HepG2 (cell line): Measurements from ENCODE around the gene GREM2. TPM values are rescaled to one million over a fixed set of nuclear protein-coding genes. Genes with fewer than 3 reads are reported as not detected.

Source experiments
- ATAC-seq: fragments of 200-7000 bp; cut with Tn5 transposase; 3 replicates; pipeline ENCODE4 v1.9.1; 2020; ENCODE audit warnings: mild to moderate bottlenecking, moderate library complexity
- BruUV-seq: library from RNA; stranded (reverse); fragments of 400-500 nt; replicated peaks from 2 replicates; lab custom pipeline; 2021; lab: Mats Ljungman, UMichigan
- CTCF ChIA-PET: fragments of 300-600 bp; formaldehyde crosslinking; extraction: SDS; loops from one replicate; lab custom pipeline; 2021; ENCODE audit warnings: low total read pairs, inconsistent platforms, low intra/inter-chr PET ratio; lab: Yijun Ruan, JAX
- POLR2A ChIA-PET: fragments of 350-600 bp; sonication (Branson Sonifier 250); formaldehyde crosslinking; loops from one replicate; lab custom pipeline; 2020; ENCODE audit warnings: antibody characterized with exemption, inconsistent platforms; lab: Yijun Ruan, JAX
- DNase-seq: peaks from one replicate; pipeline ENCODE4 v3.0.0-alpha.2; 2015; ENCODE audit warnings: low spot score
- FAIRE-seq: peaks from 3 replicates; lab custom pipeline; 2011; peaks lifted over from hg19 to GRCh38; lab: Jason Lieb, UNC
- H2AFZ ChIP-seq: one replicate; pipeline ENCODE4 v1.6.1; 2011; ENCODE audit warnings: low read length, inconsistent platforms
- H3K27ac ChIP-seq: fragments of 300-600 bp; 3 replicates; pipeline ENCODE4 v1.8.0; 2011; ENCODE audit warnings: mixed run types, mild to moderate bottlenecking, mixed read lengths, low read length, inconsistent platforms; ENCODE audit not compliant: insufficient read depth; ENCODE audit errors: extremely low read length
- H3K27me3 ChIP-seq, 2 experiments: fragments of 200-600 bp in 1 of 2; 2 replicates in 1 of 2; 3 replicates in 1 of 2; pipeline versions ENCODE4 v1.6.0 to v1.8.0; 2011; ENCODE audit warnings: low read length in 2 of 2, mild to moderate bottlenecking in 2 of 2, moderate library complexity in 2 of 2, inconsistent platforms in 1 of 2; ENCODE audit not compliant: insufficient read depth in 2 of 2, control insufficient read depth in 1 of 2
- H3K36me3 ChIP-seq, 2 experiments: fragments of 200-600 bp in 1 of 2; replicated peaks in 1 of 2; 2 replicates in 1 of 2; 3 replicates in 1 of 2; pipeline versions ENCODE4 v1.5.1 to v1.8.0; 2011; ENCODE audit warnings: low read length in 2 of 2, inconsistent platforms in 1 of 2; ENCODE audit not compliant: insufficient read depth in 2 of 2, control insufficient read depth in 1 of 2
- H3K4me1 ChIP-seq: 2 replicates; pipeline ENCODE4 v1.5.1; 2012; ENCODE audit warnings: low read length, inconsistent platforms; ENCODE audit not compliant: insufficient read depth
- H3K4me2 ChIP-seq: 2 replicates; pipeline ENCODE4 v1.6.0; 2011; ENCODE audit warnings: low read depth, low read length, inconsistent platforms
- H3K4me3 ChIP-seq, 3 experiments: fragments of 200-600 bp in 1 of 3; sonication (generic), shearing (Covaris generic) in 1 of 3; replicated peaks in 1 of 3; 2 replicates each; pipeline ENCODE4 v1.5.1; 2011 to 2016; ENCODE audit warnings: low read length in 3 of 3, inconsistent platforms in 2 of 3, low read depth in 2 of 3, mild to moderate bottlenecking in 2 of 3, control low read depth in 1 of 3, mixed read lengths in 1 of 3; ENCODE audit not compliant: insufficient read depth in 1 of 3
- H3K79me2 ChIP-seq: one replicate; pipeline ENCODE4 v1.6.1; 2011; ENCODE audit warnings: low read length, inconsistent platforms; ENCODE audit not compliant: insufficient read depth
- H3K9ac ChIP-seq: 2 replicates; pipeline ENCODE4 v1.6.0; 2011; ENCODE audit warnings: mild to moderate bottlenecking, low read depth, low read length, inconsistent platforms; ENCODE audit not compliant: insufficient read depth
- H3K9me3 ChIP-seq: 2 replicates; pipeline ENCODE4 v1.5.1; 2012; ENCODE audit warnings: mild to moderate bottlenecking, low read length
- H4K20me1 ChIP-seq: 2 replicates; pipeline ENCODE4 v1.6.0; 2011; ENCODE audit warnings: inconsistent platforms, mild to moderate bottlenecking, low read length, moderate library complexity; ENCODE audit not compliant: insufficient read depth
- DNMT1 ChIP-seq: sonication (generic); formaldehyde crosslinking; IDR thresholded peaks from 2 replicates; pipeline ENCODE4 v1.5.1; 2020; ENCODE audit warnings: mild to moderate bottlenecking, missing genetic modification reagents
- ELF1 ChIP-seq: sonication (generic); formaldehyde crosslinking; IDR thresholded peaks from 2 replicates; pipeline ENCODE4 v1.4.0; 2020; ENCODE audit warnings: missing genetic modification reagents
- ELF4 ChIP-seq: sonication (generic); formaldehyde crosslinking; IDR thresholded peaks from 2 replicates; pipeline ENCODE4 v1.5.0; 2020; ENCODE audit warnings: missing genetic modification reagents, mild to moderate bottlenecking, moderate library complexity, borderline replicate concordance
- HDAC1 ChIP-seq: sonication (generic); formaldehyde crosslinking; IDR thresholded peaks from 2 replicates; pipeline ENCODE4 v1.5.1; 2020; ENCODE audit warnings: mild to moderate bottlenecking, missing genetic modification reagents
- KLF6 ChIP-seq: IDR thresholded peaks from 2 replicates; pipeline ENCODE4 v1.8.0; 2016; ENCODE audit warnings: missing biosample characterization, missing genetic modification reagents
- MAFF ChIP-seq: IDR thresholded peaks from 2 replicates; pipeline ENCODE4 v1.6.1; 2011; ENCODE audit warnings: low read depth, low read length, improper control_type of control experiment
- MAFK ChIP-seq, 2 experiments: IDR thresholded peaks in 1 of 2; conservative IDR thresholded peaks in 1 of 2; 2 replicates each; pipeline ENCODE4 v1.6.1; 2011; ENCODE audit warnings: improper control_type of control experiment in 2 of 2, low read length in 2 of 2
- MLLT10 ChIP-seq: sonication (generic); formaldehyde crosslinking; IDR thresholded peaks from 2 replicates; pipeline ENCODE4 v1.4.0; 2020; ENCODE audit warnings: missing genetic modification reagents
- MTA3 ChIP-seq: sonication (generic); formaldehyde crosslinking; IDR thresholded peaks from 2 replicates; pipeline ENCODE4 v1.4.0; 2020; ENCODE audit warnings: missing genetic modification reagents
- TCF7 ChIP-seq: sonication (generic); IDR thresholded peaks from 2 replicates; pipeline ENCODE4 v1.6.1; 2016; ENCODE audit warnings: antibody characterized with exemption, low read depth
- ZNF280D ChIP-seq: sonication (generic); formaldehyde crosslinking; IDR thresholded peaks from 2 replicates; pipeline ENCODE4 v1.5.1; 2020; ENCODE audit warnings: mild to moderate bottlenecking, missing genetic modification reagents
- ZNF335 ChIP-seq: sonication (generic); formaldehyde crosslinking; IDR thresholded peaks from 2 replicates; pipeline ENCODE4 v1.4.0; 2020; ENCODE audit warnings: missing genetic modification reagents
- ZNF546 ChIP-seq: sonication (generic); formaldehyde crosslinking; conservative IDR thresholded peaks from 2 replicates; pipeline ENCODE4 v1.8.1; 2023; ENCODE audit warnings: mild to moderate bottlenecking, missing genetic modification reagents
- ZNF563 ChIP-seq: sonication (generic); formaldehyde crosslinking; IDR thresholded peaks from 2 replicates; pipeline ENCODE4 v1.8.0; 2022; ENCODE audit warnings: mild to moderate bottlenecking, moderate library complexity, missing genetic modification reagents
- ZNF572 ChIP-seq: sonication (generic); formaldehyde crosslinking; IDR thresholded peaks from 2 replicates; pipeline ENCODE4 v1.5.1; 2020; ENCODE audit warnings: mild to moderate bottlenecking, missing genetic modification reagents
- WGBS: methylation state at CpG from one replicate; pipeline ENCODE4 v1.1.6; 2017; ENCODE audit warnings: low lambda C conversion rate; 5-methylcytosine and 5-hydroxymethylcytosine counted together
- in situ Hi-C: cut with HindIII; loops from 2 replicates; pipeline ENCODE4 v1.10.0; 2017; ENCODE audit warnings: low pct_unique_long_range_greater_than_20kb; ENCODE audit not compliant: extremely low pct_ligation_motif_present
- intact Hi-C: fragments of 100-400 bp; cut with micrococcal nuclease; formaldehyde crosslinking; loops from one replicate; pipeline ENCODE4 v1.10.0; 2022; ENCODE audit not compliant: unreplicated experiment
- polyA plus RNA-seq, 8 experiments: library from polyadenylated mRNA; depleted of rRNA in 3 of 8; stranded (reverse) in 7 of 8; unstranded in 1 of 8; fragments of >200 nt; fragmentation: Illumina TruSeq in 4 of 8; extraction: Trizol in 4 of 8; gene quantifications; 2 replicates each; pipeline versions ENCODE4 v1.2.1 to v1.2.3, GENCODE V29; 2011 to 2016; ENCODE audit warnings: low read depth in 4 of 8, missing spikeins in 1 of 8, mixed read lengths in 1 of 8; ENCODE audit not compliant: insufficient read depth in 1 of 8
- total RNA-seq, 5 experiments: library from RNA; depleted of rRNA; stranded (reverse); fragments of >200 nt; fragmentation: Illumina TruSeq; extraction: Trizol; gene quantifications; 2 replicates each; pipeline ENCODE4 v1.2.3, GENCODE V29; 2016; ENCODE audit warnings: low read depth in 1 of 5

The GREM2 gene
- total and polyA plus RNA-seq, 2 of the 13 experiments (the other 11 are each of a cell fraction or from before 2014, with no cell fraction given): 0.07 TPM; not detected in 1

- no peaks in the 10 kb centered on the region for H3K79me2 ChIP-seq
- no peaks in the 10 kb centered on the region; a peak in 1 of 5 replicates for H3K27me3 ChIP-seq
- FAIRE-seq (no peak), ATAC-seq (no peak), DNase-seq (no peak)
- no peaks in the 10 kb centered on the region for H3K36me3 ChIP-seq
- in situ Hi-C loops: no loop called here
- H3K27ac ChIP-seq: no peak overlapping the region
- POLR2A ChIA-PET: no interaction called here
- intact Hi-C loops: no loop called here
- H4K20me1 ChIP-seq: no peaks in the 10 kb centered on the region
- BruUV-seq: no TSS peak
- no peak for TF ChIP-seq TCF7
- TF ChIP-seq ELF4 (CRISPR knock-in tag): no peak
- TF ChIP-seq KLF6 (CRISPR knock-in tag): no peak
- no peak for TF ChIP-seq DNMT1 (CRISPR knock-in tag)
- TF ChIP-seq MTA3: no peak
- no peak for TF ChIP-seq ELF1 (CRISPR knock-in tag)
- TF ChIP-seq HDAC1: no peak
- no peak for TF ChIP-seq ZNF572 (CRISPR knock-in tag)
- H3K9ac ChIP-seq: no peak overlapping the region
- H3K4me2 ChIP-seq: no peak overlapping the region
- H3K4me3 ChIP-seq: no peak overlapping the region
- 26% methylated on average over 2 of the region's 2 CpGs for WGBS
- CTCF ChIA-PET: no interaction called here
- H3K9me3 ChIP-seq: no peaks in the 10 kb centered on the region
- no peak overlapping the region for H2AFZ ChIP-seq
- H3K4me1 ChIP-seq: peaks cover 6% of the 10 kb centered on the region; the same call in 1 of the 2 replicates
Observed at GRCh38 chr1:240586006-240586405, 25.9 kb downstream of the GREM2 start.

- TF ChIP-seq ZNF563 (CRISPR knock-in tag) (no peak), MAFF (peak; percentile 66), ZNF280D (CRISPR knock-in tag) (no peak), MAFK (conservative IDR thresholded peaks at IDR 0.05 in 1 of 2, IDR thresholded peaks at IDR 0.05 in 1 of 2; ENCODE audit: low read length in 2 of 2) (peak; percentile 12 to 59; a peak in 3 of 4 replicates), MLLT10 (CRISPR knock-in tag) (no peak), ZNF335 (CRISPR knock-in tag) (no peak), ZNF546 (no peak)
- Histone ChIP-seq H4K20me1 (no peaks in the 10 kb centered on the region), H3K27me3 (no peaks in the 10 kb centered on the region; a peak in 1 of 5 replicates), H3K9ac (no peak overlapping the region), H3K9me3 (no peaks in the 10 kb centered on the region), H3K4me1 (no peaks in the 10 kb centered on the region), H2AFZ (no peak overlapping the region), H3K36me3 (no peaks in the 10 kb centered on the region), H3K27ac (no peak overlapping the region), H3K79me2 (no peaks in the 10 kb centered on the region), H3K4me3 (no peak overlapping the region), H3K4me2 (no peak overlapping the region)
- WGBS: 9% methylated on average over 4 of the region's 4 CpGs
- intact Hi-C loops: no loop called here
- in situ Hi-C loops: no loop called here
- ChIA-PET POLR2A (no interaction called here), CTCF (no interaction called here)
- no peak for FAIRE-seq
- no peak for ATAC-seq
- no TSS peak for BruUV-seq
- no peak for DNase-seq
Observed at GRCh38 chr1:240582953-240583352, 29.0 kb downstream of the GREM2 start.
